HG02970 (cell line): ENCODE data around the gene GATA6.
"Not testable (repeated sequence)": the region's sequence is repeated elsewhere in the genome, so short reads cannot be mapped to it uniquely, and the experiment has no call there.

Source experiments
- ATAC-seq: cut with Tn5 transposase; IDR thresholded peaks from one replicate; pipeline ENCODE4 v1.9.1; 2021; ENCODE audit warnings: mild to moderate bottlenecking, moderate library complexity, moderate number of reproducible peaks; ENCODE audit not compliant: unreplicated experiment, low FRiP score

GATA6 gene

GRCh38 chr18:22179174-22179573 is 9.8 kb downstream of the GATA6 start:
- no peak for ATAC-seq

- no peak for ATAC-seq
Observed at GRCh38 chr18:22179631-22180030, 10.2 kb downstream of the GATA6 start.

GRCh38 chr18:22180722-22181121 is 11.3 kb downstream of the GATA6 start:
- ATAC-seq = no peak

GRCh38 chr18:22182884-22183697 is 13.7 kb downstream of the GATA6 start:
- ATAC-seq = no peak

- no peak for ATAC-seq
Observed at GRCh38 chr18:22183698-22184170, 14.3 kb downstream of the GATA6 start.

- not testable (repeated sequence) for ATAC-seq
Observed at GRCh38 chr18:22184573-22184972, 15.2 kb downstream of the GATA6 start.

- ATAC-seq = no peak
Observed at GRCh38 chr18:22185273-22185672, 15.9 kb downstream of the GATA6 start.

- ATAC-seq = no peak
Observed at GRCh38 chr18:22185771-22186386, 16.5 kb downstream of the GATA6 start.

- ATAC-seq = no peak
Observed at GRCh38 chr18:22186484-22186971, 17.1 kb downstream of the GATA6 start.

- ATAC-seq = no peak
Observed at GRCh38 chr18:22188559-22189267, 19.3 kb downstream of the GATA6 start.

GRCh38 chr18:22189449-22190166 is 20.2 kb downstream of the GATA6 start:
- no peak for ATAC-seq

GRCh38 chr18:22191346-22191695 is 21.9 kb downstream of the GATA6 start:
- ATAC-seq = no peak

- no peak for ATAC-seq
Observed at GRCh38 chr18:22191923-22192322, 22.5 kb downstream of the GATA6 start.

- no peak for ATAC-seq
Observed at GRCh38 chr18:22193466-22193865, 24.1 kb downstream of the GATA6 start.

GRCh38 chr18:22194151-22194598 is 24.8 kb downstream of the GATA6 start:
- no peak for ATAC-seq

- no peak for ATAC-seq
Observed at GRCh38 chr18:22195052-22195451, 25.7 kb downstream of the GATA6 start.

- not testable (repeated sequence) for ATAC-seq
Observed at GRCh38 chr18:22196943-22197342, 27.6 kb downstream of the GATA6 start.

- no peak for ATAC-seq
Observed at GRCh38 chr18:22197668-22198067, 28.3 kb downstream of the GATA6 start.

GRCh38 chr18:22198163-22198562 is 28.8 kb downstream of the GATA6 start:
- no peak for ATAC-seq

- no peak for ATAC-seq
Observed at GRCh38 chr18:22199005-22199404, 29.6 kb downstream of the GATA6 start.
